Measurements from ENCODE around the gene SYT6. TPM values are rescaled to one million over a fixed set of nuclear protein-coding genes. Genes with fewer than 3 reads are reported as not detected.

Gene SYT6
- total RNA-seq, 1 donor from 2014 or later, result 0.22 TPM

- intact Hi-C loops (cut with DNase I), result no loop called here
- no peak for DNase-seq (ENCODE audit: low spot score)
Measured at GRCh38 chr1:114156538-114157274, 3.0 kb upstream of the SYT6 start.

- DNase-seq (ENCODE audit: low spot score), result no peak
- intact Hi-C loops (cut with DNase I), result no loop called here
Measured at GRCh38 chr1:114155706-114156105, 2.0 kb upstream of the SYT6 start.

- intact Hi-C loops (cut with DNase I), result no loop called here
- no peak for DNase-seq (ENCODE audit: low spot score)
Measured at GRCh38 chr1:114154963-114155322, 1.3 kb upstream of the SYT6 start.

- DNase-seq (ENCODE audit: low spot score), result no peak
- intact Hi-C loops (cut with DNase I), result no loop called here
Measured at GRCh38 chr1:114154146-114154962, 685 bp upstream of the SYT6 start.

GRCh38 chr1:114152508-114153260 is 985 bp downstream of the SYT6 start:
- intact Hi-C loops (cut with DNase I), result no loop called here
- no peak for DNase-seq (ENCODE audit: low spot score)

GRCh38 chr1:114152089-114152507 is 1.6 kb downstream of the SYT6 start:
- intact Hi-C loops (cut with DNase I), result no loop called here
- DNase-seq (ENCODE audit: low spot score), result no peak

- intact Hi-C loops (cut with DNase I), result no loop called here
- no peak for DNase-seq (ENCODE audit: low spot score)
Measured at GRCh38 chr1:114150016-114150415, 3.7 kb downstream of the SYT6 start.

GRCh38 chr1:114149211-114149610 is 4.5 kb downstream of the SYT6 start:
- intact Hi-C loops (cut with DNase I), result no loop called here
- no peak for DNase-seq (ENCODE audit: low spot score)

GRCh38 chr1:114145504-114146151 is 8.0 kb downstream of the SYT6 start:
- intact Hi-C loops (cut with DNase I), result no loop called here
- DNase-seq (ENCODE audit: low spot score), result no peak

GRCh38 chr1:114144016-114144415 is 9.7 kb downstream of the SYT6 start:
- no peak for DNase-seq (ENCODE audit: low spot score)
- intact Hi-C loops (cut with DNase I), result no loop called here

- intact Hi-C loops (cut with DNase I), result no loop called here
- DNase-seq (ENCODE audit: low spot score), result no peak
Measured at GRCh38 chr1:114139540-114139939, 14.1 kb downstream of the SYT6 start.

GRCh38 chr1:114137497-114137896 is 16.2 kb downstream of the SYT6 start:
- intact Hi-C loops (cut with DNase I), result no loop called here
- DNase-seq (ENCODE audit: low spot score), result no peak

GRCh38 chr1:114135786-114136185 is 17.9 kb downstream of the SYT6 start:
- intact Hi-C loops (cut with DNase I), result no loop called here
- peak; percentile 55 for DNase-seq (ENCODE audit: low spot score)

- intact Hi-C loops (cut with DNase I), result no loop called here
- peak; percentile 24 for DNase-seq (ENCODE audit: low spot score)
Measured at GRCh38 chr1:114134518-114134917, 19.2 kb downstream of the SYT6 start.

GRCh38 chr1:114133129-114133528 is 20.5 kb downstream of the SYT6 start:
- DNase-seq (ENCODE audit: low spot score), result peak; percentile 10
- intact Hi-C loops (cut with DNase I), result no loop called here

- intact Hi-C loops (cut with DNase I), result no loop called here
Measured at GRCh38 chr1:114131526-114132220, 22.0 kb downstream of the SYT6 start.

GRCh38 chr1:114130846-114131525 is 22.7 kb downstream of the SYT6 start:
- intact Hi-C loops (cut with DNase I), result no loop called here
- peak; percentile 33 for DNase-seq (ENCODE audit: low spot score)

More at GRCh38 chr1:114131526-114132220, 22.0 kb downstream of the SYT6 start:
- peak; percentile 49 for DNase-seq (ENCODE audit: low spot score)

- intact Hi-C loops (cut with DNase I), result no loop called here
- peak; percentile 6 for DNase-seq (ENCODE audit: low spot score)
Measured at GRCh38 chr1:114130213-114130612, 23.5 kb downstream of the SYT6 start.

GRCh38 chr1:114128293-114128692 is 25.4 kb downstream of the SYT6 start:
- no peak for DNase-seq (ENCODE audit: low spot score)
- intact Hi-C loops (cut with DNase I), result no loop called here

Data from cardiac septum (tissue), 1 donor.